SK-N-DZ (cell line): Measurements from ENCODE around the gene EXOC6.
A peak's percentile ranks its signal among the peaks of the same experiment; 100 is the strongest.

ENCODE experiments used
- DNase-seq: peaks from one replicate; pipeline ENCODE4 v3.0.0-alpha.2; 2015; ENCODE audit warnings: low spot score

The EXOC6 gene

DNA sequence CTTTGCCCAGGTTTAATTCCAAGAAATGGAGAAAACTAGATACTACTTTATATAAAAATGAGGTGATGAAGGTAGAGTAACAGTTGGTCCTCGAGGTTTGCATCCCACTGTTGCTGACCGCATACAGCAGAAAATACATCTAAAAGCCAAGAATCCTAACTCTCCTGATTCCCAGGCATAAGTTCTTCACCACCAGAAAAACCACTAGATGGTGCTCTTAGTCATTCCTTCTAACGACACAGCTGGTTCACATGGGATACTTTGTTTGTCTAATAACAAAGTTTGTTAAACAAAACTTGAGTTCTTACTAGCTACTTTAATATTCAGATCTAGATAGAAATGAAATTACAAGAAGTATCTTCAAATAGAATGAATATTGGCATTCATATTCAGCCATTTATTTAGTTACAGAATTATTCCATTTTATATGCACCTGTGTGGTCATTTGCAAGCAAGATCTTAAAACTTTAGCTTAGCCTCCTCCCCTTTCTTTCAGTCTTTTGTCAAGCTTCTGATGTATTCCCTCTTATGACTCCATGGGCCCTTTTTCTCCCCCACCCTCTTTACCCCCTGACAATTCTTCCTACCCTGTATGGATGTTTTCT, 158.2 kb downstream of the EXOC6 start:
- DNase-seq: peak; percentile 36

DNA sequence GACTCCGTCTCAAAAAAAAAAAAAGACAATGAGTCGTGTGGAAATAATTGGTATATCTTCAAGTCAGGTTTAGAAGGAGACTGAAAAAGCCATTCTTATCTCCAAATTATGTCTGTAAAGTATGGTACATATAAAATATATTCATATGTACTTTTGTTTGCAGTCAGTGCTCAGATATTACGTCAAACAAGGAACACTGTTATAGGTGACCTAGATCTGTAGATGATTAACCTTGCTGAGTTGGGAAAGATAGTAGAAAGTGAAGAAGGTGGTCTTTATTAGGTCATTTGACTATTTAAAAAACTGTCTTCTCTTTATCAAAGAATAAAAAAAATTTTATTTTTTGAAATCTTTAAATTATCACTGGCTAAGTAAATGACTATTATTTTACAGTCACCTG, 167.4 kb downstream of the EXOC6 start:
- no peak for DNase-seq

DNA sequence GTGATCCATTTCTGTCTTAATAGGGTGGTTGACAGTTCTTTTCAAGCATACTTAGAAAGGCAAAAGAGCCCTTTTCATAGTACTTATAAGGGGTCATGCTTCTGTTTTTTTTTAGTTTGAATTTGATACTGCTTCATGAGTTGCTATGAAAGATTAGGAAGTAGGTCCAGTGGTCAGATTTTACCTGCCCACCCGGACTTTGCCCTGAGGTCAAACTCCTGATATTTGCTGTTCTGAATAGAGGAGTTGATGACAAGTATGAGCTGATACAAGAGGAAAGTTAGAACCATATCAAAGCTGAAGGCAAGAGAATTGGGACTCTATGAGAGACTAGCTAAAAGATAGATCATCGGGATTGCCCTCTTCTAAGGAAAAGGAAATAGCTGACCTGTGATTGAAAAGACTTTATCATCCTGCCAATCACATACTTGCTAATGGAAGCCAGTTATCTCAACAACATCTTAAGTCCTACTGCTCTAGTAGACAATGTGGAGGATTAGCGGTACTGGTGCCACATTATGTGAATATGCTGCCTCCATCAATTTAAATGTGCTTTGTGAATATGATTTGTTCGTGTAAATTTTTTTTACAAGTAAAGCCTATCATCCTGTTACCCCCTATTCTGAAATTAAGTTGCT, 174.8 kb downstream of the EXOC6 start:
- DNase-seq: peak; percentile 8

DNA sequence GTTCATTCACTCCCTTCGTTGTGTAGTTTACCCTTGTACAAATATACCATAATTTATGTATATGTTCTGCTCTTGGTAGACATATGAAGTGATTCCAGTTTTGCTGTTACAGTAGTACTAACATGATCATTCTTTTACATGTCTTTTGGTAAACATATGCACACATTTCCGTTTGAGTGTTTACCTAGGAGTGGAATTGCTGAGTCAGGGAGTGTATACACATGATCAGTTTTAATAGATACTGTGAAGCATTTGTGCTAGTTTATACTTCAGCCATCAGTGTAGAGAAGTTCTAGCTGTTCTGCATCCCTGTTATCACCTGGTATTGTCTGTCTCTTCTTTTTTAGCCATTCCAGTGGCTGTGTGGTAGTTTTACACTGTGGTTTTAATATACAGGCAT, 177.8 kb downstream of the EXOC6 start:
- DNase-seq: no peak

DNA sequence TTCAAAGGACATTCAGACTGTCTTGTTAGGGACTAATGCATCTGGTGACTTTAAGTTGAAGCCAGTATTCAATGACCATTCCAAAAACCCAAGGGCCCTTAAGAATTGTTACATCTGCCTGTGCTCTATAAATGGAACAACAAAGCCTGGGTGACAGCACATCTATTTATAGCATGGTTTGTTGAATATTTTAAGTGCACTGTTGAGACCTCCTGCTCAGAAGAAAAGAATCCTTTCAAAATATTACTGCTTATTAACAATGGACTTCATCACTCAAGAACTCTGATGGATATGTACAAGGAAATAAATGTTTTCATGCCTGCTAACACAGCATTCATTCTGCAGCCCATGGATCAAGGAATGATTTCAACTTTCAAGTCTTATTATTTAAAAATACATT, 179.2 kb downstream of the EXOC6 start:
- DNase-seq: no peak

DNA sequence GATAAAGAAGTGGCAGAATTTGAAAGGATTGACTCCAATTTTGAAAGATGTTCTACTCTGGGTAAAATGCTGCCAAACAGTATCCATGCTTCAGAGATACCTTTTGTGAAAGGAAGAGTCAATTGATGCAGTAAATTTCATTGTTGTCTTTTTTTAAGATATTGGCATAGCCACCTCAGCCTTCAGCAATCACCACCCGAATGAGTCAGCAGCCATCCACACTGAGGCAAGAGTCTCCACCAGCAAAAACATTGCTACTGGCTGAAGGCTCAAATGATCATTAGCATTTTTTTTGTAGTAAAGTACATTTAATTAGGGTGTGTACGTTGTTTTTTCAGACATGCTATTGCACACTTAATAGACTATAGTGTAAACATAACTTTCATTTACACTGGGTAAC, 180.6 kb downstream of the EXOC6 start:
- DNase-seq: no peak

DNA sequence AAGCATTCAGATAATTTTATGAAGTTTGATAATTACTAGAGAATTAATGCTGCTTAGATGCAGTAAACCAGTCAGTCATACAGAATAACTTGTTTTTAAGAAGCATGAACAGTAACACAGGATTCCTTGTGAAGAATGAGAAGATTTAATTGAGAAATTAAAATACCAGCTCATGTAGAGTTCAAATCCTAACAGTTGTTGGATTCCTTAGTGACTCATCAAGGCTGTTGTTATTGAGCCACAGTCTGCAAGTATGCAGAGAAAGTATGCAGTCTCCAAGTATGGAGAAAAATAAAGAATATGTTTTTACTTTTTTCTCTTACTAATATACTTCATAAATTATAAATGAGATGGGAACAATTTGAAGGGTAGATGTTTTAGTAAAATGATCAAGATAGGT, 182.1 kb downstream of the EXOC6 start:
- no peak for DNase-seq

DNA sequence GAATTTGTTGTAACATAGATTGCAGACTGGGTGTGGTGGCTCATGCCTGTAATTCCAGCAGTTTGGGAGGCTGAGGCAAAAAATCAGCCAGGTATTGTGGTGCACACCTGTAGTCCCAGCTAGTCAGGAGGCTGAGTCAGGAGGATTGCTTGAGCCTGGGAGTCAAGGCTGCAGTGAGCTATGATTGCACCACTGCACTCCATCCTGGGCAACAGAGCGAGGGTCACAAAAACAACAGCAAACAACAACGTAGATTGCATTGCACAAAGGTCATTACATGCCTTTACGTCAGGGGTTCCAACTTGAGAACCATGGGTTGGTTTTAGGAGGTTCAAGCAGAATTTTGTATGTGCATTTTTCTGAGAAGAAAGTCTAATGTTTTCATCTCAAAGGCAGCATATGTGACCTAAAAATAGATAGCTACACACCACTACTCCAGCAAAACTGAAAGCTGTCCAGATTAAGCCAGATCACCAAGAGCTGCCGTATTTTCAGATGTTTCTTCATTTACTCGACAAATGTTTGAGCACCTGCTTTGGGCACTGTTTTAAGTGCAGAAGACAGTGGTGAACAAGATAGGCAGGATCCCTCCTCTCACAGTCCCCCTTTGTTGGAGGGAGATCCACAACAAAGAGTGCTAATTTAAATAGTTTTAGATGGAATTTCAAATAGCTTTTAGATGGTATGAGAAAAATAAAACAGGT, 183.9 kb downstream of the EXOC6 start:
- DNase-seq: no peak

DNA sequence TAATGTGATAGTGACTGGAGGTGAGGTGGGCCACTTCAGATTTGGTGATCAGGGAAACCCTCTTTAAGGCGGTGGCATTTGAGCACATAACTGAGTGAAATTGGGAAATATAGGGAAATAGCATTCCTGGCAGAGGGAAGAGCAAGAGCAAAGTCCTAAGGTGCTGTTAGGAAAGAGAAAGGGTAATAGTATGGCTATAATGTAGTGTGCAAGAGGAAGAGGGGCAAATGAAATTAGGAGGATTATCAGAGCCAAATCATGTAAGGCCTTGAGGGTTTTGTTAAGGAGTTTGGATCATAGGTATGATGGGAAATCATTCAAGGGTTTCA, 184.5 kb downstream of the EXOC6 start:
- no peak for DNase-seq

DNA sequence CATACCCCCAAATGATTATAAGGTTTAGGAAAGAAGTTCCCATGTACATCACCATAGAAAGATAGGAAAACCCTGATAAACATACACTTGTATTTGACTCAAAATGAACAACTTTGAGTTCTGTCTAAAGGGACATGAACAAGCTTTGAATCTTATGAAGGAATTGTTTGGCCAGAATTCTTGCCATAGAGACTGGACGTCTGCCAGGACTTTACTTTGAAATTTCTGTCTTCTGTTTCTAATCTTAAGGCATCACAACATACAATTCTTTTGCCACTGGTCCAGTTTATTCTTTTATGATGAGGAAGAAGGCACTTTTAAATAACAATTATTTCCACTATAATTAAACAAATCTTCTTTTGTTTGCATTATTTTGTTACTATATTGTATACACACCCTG, 186.1 kb downstream of the EXOC6 start:
- no peak for DNase-seq

DNA sequence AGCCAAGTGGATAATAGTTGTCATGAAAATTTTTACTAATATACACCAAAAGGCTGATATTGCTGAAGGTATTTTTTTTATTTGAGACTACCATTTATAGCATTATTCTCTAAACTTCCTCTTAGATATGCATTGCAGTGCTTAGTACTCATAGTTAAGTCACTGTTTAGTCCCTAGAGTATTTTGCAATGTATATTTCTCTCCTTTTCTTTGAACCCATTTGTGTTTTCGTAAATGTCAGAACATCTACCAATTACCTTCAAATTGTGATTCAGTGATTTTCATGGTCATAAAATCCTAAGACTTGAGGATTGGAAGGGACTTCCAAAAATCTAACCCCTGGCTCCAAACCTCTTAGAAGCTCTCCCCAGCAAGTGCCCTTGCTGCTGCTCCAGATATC, 190.8 kb downstream of the EXOC6 start:
- DNase-seq: no peak

DNA sequence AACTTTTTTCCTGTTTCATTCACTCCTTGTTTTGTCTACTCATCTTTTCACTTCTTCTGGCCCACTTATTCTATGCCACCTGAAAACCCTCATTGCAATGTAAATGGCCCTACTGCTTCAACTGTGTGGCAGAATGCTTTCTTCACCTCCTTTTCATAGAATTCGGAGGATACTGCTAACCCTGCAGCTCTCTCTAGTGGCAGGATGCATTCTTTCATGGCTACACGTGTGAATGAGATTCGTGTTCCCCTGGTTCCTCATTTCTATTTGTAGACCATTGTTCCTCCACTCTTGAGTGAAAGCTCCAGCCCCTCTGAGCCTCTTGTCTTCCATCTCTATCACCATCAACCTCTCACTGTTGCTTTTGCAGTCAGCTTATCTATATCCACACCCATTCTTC, 191.4 kb downstream of the EXOC6 start:
- no peak for DNase-seq

DNA sequence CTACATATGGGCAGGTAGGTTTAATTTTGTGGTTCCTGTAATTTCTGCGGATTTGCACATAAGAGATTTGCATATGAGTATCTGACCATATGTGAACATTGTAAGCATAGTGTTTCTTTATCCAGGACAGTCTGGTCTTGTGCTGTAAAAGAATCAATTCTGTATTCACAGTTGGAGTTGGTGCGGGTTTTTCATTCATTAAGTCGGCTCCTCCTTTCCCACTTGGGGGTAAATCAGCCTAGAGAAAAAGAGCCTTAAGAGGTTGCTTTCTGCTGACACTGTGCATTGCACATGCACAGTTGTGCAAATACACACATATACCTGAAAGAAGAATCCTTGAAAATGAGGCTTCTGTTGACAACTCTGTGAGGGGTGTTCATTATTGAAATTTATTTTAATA, 206.2 kb downstream of the EXOC6 start:
- no peak for DNase-seq

DNA sequence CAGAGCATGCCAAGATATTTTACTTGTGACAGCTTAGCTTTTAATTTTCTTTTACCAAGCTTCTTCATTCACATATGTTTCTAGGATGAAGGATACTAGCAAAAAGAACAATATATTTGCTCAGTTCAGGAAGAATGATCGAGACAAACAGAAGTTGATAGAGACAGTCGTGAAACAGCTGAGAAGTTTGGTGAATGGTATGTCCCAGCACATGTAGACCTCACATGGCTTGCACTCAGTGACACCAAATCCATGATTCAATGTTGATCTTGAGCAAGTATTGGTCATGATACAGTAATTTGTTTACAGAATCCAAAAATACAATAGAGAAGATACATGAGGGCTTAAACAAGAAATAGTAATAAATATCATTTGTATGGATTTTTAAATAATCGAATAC, 209.8 kb downstream of the EXOC6 start:
- no peak for DNase-seq

DNA sequence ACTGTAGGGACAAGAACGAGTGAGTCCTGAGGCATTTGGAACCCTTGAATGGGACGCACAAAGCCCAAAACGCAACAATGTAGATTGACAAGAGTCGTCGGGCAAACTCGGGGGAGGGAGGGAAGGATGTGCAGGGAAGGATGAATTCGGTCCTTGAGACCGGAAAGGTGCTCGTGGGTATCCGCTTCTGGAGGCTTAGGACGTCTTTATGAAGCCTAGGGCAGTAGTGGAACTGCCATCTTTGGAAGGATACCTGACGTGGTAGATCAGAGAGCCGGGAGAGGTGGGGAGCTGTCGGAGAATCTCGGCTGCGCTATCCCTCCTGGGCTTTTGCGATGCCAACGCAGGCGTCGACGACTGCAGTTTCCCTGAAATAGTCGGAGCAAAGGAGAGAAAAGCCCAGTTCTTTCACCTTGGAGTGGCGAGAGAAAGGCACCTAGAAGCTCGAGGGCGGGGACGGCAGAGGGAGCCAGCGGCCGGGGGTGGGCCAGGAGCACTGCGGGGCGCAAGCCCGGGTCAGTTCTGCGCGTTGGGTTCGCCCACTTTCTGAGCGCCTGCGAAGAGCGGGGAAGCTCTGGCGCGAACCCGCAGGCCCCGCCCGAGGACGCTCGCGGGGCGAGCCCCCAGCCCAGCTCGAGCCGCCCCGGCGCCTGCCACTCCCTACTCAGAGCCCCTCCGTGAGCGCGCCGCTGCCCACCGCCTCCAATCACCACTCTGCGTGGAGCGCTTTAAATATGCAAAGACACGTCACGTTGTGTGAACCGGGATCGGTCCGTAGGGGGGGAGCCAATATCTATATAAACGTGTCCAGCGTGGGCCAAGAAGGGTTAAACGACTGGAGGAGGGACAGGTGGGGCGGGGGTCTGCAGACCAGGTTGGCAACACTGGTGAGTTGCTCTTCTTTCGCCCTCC, 211.9 kb downstream of the EXOC6 start, which contains the start of gene CYP26C1:
Gene CYP26C1, plus strand, starts transcription at position 824 of the 912 bp plus-strand sequence. CDS start 466 bp downstream, outside the sequence.
- no peak for DNase-seq

DNA sequence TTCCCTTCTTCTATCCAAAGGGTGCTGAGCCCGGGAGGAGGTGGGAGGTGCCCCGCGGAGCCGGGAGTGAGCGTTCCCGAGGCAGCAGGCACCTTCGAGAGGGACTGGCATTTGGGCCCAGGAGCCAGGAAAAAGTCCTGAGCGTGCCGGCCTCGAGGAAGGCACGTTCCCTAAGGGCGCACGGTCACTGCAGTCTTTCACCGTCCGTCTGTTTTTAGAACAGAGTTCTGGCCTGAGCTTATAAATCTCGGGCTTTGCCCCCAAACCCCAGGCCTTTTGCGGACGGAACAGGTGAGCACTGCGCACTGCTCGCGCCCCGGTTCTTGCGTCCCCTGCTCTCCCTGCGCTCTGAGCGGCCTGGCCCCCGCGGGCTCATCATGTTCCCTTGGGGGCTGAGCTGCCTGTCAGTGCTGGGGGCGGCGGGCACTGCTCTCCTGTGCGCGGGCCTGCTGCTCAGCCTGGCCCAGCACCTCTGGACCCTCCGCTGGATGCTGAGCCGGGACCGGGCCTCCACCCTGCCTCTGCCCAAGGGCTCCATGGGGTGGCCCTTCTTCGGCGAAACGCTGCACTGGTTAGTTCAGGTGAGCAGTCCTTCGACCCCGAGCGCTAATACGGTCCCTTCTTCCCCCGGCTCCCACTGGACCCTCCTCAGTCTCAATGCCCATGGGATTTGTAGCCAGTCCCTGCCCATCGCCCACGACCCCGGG, 212.7 kb downstream of the EXOC6 start:
- no peak for DNase-seq

DNA sequence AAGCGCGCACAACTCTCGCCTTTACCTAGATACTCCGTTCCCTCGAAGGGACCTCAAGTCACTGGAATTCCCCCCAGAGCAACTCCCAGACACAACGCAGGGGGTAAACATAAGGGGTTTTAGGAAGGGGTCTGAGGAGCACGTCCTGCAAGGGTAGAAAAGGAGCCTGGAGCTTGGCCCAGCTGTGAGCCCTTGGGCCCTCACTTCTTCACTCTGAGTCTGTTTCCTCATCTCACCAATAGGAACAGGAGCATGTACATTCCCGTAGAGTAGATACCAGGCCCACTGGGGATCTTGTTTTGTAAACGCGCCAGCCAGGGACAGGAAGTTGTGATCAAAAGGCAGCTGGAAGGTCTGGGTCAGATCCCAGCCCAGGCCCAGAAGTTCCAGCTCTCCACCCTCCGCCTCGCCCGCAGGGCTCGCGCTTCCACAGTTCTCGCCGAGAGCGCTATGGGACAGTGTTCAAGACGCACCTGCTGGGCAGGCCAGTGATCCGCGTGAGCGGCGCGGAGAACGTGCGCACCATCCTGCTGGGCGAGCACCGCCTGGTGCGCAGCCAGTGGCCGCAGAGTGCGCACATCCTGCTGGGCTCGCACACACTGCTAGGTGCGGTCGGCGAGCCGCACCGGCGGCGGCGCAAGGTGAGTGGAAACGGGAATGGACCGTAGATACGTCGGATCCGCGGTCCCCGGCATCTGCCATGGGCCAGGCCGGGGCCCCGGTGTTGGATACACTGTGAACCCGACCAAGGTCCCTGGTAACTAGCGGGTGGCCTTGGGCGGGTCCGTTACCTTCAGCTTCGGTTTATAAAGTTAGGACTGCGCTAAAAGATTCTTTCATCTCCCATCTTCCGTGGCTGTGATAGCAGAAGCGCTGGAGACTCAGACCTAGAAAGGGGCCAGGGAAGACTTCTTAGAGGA, 213.5 kb downstream of the EXOC6 start:
- DNase-seq: no peak

DNA sequence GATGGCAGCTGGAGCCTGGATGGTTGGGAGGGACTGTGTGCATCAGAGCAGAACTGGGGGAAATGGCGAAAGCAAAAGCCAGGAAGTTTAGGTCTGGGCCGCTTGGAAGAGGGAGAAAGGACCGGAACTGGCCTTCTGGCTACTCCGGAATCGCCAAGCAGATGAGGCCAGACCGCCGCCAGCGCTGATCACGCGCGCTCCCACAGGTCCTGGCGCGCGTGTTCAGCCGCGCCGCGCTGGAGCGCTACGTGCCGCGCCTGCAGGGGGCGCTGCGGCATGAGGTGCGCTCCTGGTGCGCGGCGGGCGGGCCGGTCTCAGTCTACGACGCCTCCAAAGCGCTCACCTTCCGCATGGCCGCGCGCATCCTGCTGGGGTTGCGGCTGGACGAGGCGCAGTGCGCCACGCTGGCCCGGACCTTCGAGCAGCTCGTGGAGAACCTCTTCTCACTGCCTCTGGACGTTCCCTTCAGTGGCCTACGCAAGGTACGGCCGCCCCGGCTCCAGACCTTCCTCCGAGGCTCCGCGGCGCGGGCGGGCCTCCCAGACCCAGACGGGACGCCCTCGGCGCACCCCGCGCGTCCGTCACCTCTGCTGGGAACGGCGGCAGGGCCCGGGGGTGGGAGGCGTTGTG, 214.3 kb downstream of the EXOC6 start:
- DNase-seq: no peak

DNA sequence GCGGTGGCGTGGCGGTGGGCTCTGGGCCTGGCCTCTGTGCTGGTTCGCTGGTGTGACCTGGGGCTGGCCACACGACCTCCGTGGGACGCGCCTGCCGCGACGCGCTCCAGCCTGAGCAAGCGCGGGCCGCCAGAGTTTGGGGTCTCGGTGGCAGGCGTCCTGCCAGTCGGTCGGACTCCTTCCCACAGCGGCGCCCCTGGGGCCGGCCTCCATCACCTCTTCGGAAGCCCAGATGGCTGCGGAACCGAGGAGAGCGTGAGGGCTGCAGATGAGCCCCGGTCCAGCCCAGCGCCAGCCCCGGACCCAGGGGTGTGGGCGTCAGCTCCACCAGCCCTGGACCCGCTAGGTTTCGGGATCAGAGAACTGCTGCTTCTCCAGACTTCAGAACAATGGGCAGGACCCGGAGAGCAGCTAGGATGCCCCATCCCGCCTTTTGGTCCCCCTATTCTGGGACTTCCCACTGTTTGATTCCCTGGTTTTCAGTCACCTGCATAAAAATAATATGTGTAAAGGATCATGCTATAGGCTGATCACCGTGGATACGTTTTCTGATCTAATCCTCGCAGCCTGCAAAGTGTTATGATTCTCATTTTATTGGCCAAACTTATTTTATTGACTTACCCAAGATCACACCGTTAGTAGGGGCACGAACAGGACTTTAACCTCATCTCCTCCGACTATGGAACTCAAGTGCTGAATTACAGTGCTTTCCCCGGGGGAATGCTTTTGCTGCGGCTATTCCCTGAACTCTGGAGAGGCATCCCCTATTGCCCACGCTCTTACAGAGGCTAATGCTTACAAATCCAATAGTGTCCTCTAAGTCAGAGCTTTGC, 215.0 kb downstream of the EXOC6 start:
- DNase-seq: no peak
